Measurements from ENCODE around the gene SMAP2.
"Not testable (repeated sequence)": the region's sequence is repeated elsewhere in the genome, so short reads cannot be mapped to it uniquely, and the experiment has no call there.

Gene SMAP2

GRCh38 chr1:40373323-40374283 is at the start of gene SMAP2:
Gene SMAP2 (plus strand): TSS chr1:40373727. CDS start chr1:40374121, 394 bp downstream.
- peak; percentile 97 for DNase-seq (ENCODE audit: low spot score)

- not testable (repeated sequence) for DNase-seq (ENCODE audit: low spot score)
Measured at GRCh38 chr1:40331403-40331802, 42.1 kb upstream of the SMAP2 start.

GRCh38 chr1:40332695-40333094 is 40.8 kb upstream of the SMAP2 start:
- DNase-seq (ENCODE audit: low spot score) = no peak

GRCh38 chr1:40337443-40337842 is 36.1 kb upstream of the SMAP2 start:
- no peak for DNase-seq (ENCODE audit: low spot score)

GRCh38 chr1:40338745-40339419 is 34.6 kb upstream of the SMAP2 start:
- DNase-seq (ENCODE audit: low spot score) = peak; percentile 88

GRCh38 chr1:40339420-40340323 is 33.9 kb upstream of the SMAP2 start:
- DNase-seq (ENCODE audit: low spot score) = no peak

GRCh38 chr1:40341491-40342380 is 31.8 kb upstream of the SMAP2 start:
- DNase-seq (ENCODE audit: low spot score) = no peak

GRCh38 chr1:40342381-40342717 is 31.2 kb upstream of the SMAP2 start:
- not testable (repeated sequence) for DNase-seq (ENCODE audit: low spot score)

GRCh38 chr1:40344597-40344996 is 28.9 kb upstream of the SMAP2 start:
- DNase-seq (ENCODE audit: low spot score) = peak; percentile 75

- DNase-seq (ENCODE audit: low spot score) = no peak
Measured at GRCh38 chr1:40350391-40350790, 23.1 kb upstream of the SMAP2 start.

GRCh38 chr1:40351124-40351523 is 22.4 kb upstream of the SMAP2 start:
- DNase-seq (ENCODE audit: low spot score) = no peak

- peak; percentile 11 for DNase-seq (ENCODE audit: low spot score)
Measured at GRCh38 chr1:40352126-40352525, 21.4 kb upstream of the SMAP2 start.

- DNase-seq (ENCODE audit: low spot score) = no peak
Measured at GRCh38 chr1:40353082-40353481, 20.4 kb upstream of the SMAP2 start.

GRCh38 chr1:40357625-40358024 is 15.9 kb upstream of the SMAP2 start:
- DNase-seq (ENCODE audit: low spot score) = no peak

- DNase-seq (ENCODE audit: low spot score) = no peak
Measured at GRCh38 chr1:40360631-40361030, 12.9 kb upstream of the SMAP2 start.

- DNase-seq (ENCODE audit: low spot score) = no peak
Measured at GRCh38 chr1:40361201-40361600, 12.3 kb upstream of the SMAP2 start.

- DNase-seq (ENCODE audit: low spot score) = no peak
Measured at GRCh38 chr1:40361637-40362036, 11.9 kb upstream of the SMAP2 start.

- no peak for DNase-seq (ENCODE audit: low spot score)
Measured at GRCh38 chr1:40362199-40362598, 11.3 kb upstream of the SMAP2 start.

- DNase-seq (ENCODE audit: low spot score) = no peak
Measured at GRCh38 chr1:40362699-40363098, 10.8 kb upstream of the SMAP2 start.

GRCh38 chr1:40363721-40364120 is 9.8 kb upstream of the SMAP2 start:
- no peak for DNase-seq (ENCODE audit: low spot score)

GRCh38 chr1:40371707-40372258 is 1.7 kb upstream of the SMAP2 start:
- no peak for DNase-seq (ENCODE audit: low spot score)

Data from Ammon's horn (tissue), 1 donor.